Measurements from ENCODE around the gene IFNK.

The IFNK gene

GRCh38 chr9:27505744-27506161, 18.3 kb upstream of the IFNK start:
- no peak overlapping the region for H3K4me3 ChIP-seq (ENCODE audit: low read depth, low read length)
- no peak for DNase-seq (ENCODE audit: low read depth)
- TF ChIP-seq, protein P1, sequence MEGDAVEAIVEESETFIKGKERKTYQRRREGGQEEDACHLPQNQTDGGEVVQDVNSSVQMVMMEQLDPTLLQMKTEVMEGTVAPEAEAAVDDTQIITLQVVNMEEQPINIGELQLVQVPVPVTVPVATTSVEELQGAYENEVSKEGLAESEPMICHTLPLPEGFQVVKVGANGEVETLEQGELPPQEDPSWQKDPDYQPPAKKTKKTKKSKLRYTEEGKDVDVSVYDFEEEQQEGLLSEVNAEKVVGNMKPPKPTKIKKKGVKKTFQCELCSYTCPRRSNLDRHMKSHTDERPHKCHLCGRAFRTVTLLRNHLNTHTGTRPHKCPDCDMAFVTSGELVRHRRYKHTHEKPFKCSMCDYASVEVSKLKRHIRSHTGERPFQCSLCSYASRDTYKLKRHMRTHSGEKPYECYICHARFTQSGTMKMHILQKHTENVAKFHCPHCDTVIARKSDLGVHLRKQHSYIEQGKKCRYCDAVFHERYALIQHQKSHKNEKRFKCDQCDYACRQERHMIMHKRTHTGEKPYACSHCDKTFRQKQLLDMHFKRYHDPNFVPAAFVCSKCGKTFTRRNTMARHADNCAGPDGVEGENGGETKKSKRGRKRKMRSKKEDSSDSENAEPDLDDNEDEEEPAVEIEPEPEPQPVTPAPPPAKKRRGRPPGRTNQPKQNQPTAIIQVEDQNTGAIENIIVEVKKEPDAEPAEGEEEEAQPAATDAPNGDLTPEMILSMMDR (IDR thresholded peaks at IDR 0.05; ENCODE audit: low read depth, low read length, missing control alignments): no peak

GRCh38 chr9:27506981-27507380, 17.1 kb upstream of the IFNK start:
- TF ChIP-seq, protein P1 (IDR thresholded peaks at IDR 0.05; ENCODE audit: low read depth, low read length, missing control alignments): no peak
- H3K4me3 ChIP-seq (ENCODE audit: low read depth, low read length): no peak overlapping the region

GRCh38 chr9:27510780-27511179, 13.3 kb upstream of the IFNK start:
- TF ChIP-seq, protein P1 (IDR thresholded peaks at IDR 0.05; ENCODE audit: low read depth, low read length, missing control alignments): no peak
- no peak for DNase-seq (ENCODE audit: low read depth)
- no peak overlapping the region for H3K4me3 ChIP-seq (ENCODE audit: low read depth, low read length)

More at GRCh38 chr9:27506981-27507380, 17.1 kb upstream of the IFNK start:
- no peak for DNase-seq (ENCODE audit: low read depth)

DNA sequence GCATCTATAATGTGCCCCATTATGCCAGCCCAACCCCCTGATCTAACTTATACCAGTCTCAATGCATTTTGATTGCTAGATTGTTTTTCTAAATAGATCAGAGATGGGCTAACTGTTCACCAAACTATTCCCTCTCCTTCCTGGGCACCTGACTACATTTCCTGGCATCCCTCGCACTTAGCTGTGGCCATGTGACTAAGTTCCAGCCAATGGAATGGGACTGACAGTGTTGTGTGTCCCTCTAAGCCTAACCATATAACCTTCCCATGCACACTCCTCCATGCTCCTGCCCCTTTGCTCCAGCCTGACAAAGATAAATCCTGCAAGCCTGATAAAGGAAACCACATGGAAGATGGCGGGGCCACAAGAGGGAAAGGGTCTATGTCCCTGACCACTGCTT, 12.3 kb upstream of the IFNK start:
- TF ChIP-seq, protein P1 (IDR thresholded peaks at IDR 0.05; ENCODE audit: low read depth, low read length, missing control alignments): no peak
- H3K4me3 ChIP-seq (ENCODE audit: low read depth, low read length): no peak overlapping the region
- no peak for DNase-seq (ENCODE audit: low read depth)

DNA sequence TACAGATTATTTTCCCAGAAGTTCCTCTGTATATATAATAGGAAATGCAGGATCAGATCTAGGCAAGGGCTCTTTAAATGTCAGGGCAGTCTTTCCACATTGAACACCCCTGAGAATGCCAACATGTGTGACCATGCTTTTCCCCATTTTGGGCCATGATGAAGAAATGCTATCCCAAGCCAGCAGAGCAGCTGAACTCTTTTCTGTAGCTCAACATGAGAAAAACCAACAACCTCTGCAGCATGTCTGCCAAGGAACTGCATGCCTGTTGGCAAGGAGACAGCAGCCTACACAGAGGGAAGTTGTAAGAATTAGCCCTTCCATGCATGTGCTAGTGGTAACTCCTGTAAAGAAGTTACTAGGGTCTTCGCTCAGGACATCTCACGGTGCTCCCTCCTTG, 9.5 kb upstream of the IFNK start:
- no peak overlapping the region for H3K4me3 ChIP-seq (ENCODE audit: low read depth, low read length)
- DNase-seq (ENCODE audit: low read depth): no peak
- TF ChIP-seq, protein P1 (IDR thresholded peaks at IDR 0.05; ENCODE audit: low read depth, low read length, missing control alignments): no peak

- TF ChIP-seq, protein P1 (IDR thresholded peaks at IDR 0.05; ENCODE audit: low read depth, low read length, missing control alignments): no peak
- no peak for DNase-seq (ENCODE audit: low read depth)
- no peak overlapping the region for H3K4me3 ChIP-seq (ENCODE audit: low read depth, low read length)
These were observed 6.1 kb upstream of the IFNK start for GRCh38 chr9:27518006-27518405.

- TF ChIP-seq, protein P1 (IDR thresholded peaks at IDR 0.05; ENCODE audit: low read depth, low read length, missing control alignments): no peak
- H3K4me3 ChIP-seq (ENCODE audit: low read depth, low read length): no peak overlapping the region
- no peak for DNase-seq (ENCODE audit: low read depth)
These were observed 5.3 kb upstream of the IFNK start for GRCh38 chr9:27518809-27519208.

Measured in GM12864 (cell line).